GM23338 (cell line): ENCODE measurements around the gene ACOX1. TPM values are rescaled to one million over a fixed set of nuclear protein-coding genes. Genes with fewer than 3 reads are reported as not detected.

ENCODE experiments used
- ATAC-seq: fragments of 200-7000 bp; cut with Tn5 transposase; 3 replicates; pipeline ENCODE4 v1.9.1; 2020
- DNase-seq: peaks from one replicate; pipeline ENCODE4 v3.0.0-alpha.2; 2015; ENCODE audit warnings: low spot score
- H2AFZ ChIP-seq: fragments of 200-600 bp; sonication (generic); 2 replicates; pipeline ENCODE4 v1.8.0; 2016; ENCODE audit warnings: antibody characterized with exemption, mild to moderate bottlenecking, moderate library complexity
- H3F3A ChIP-seq: fragments of 200-600 bp; sonication (generic); replicated peaks from 2 replicates; pipeline ENCODE4 v1.8.0; 2017; ENCODE audit warnings: antibody characterized with exemption, mixed run types, low read depth
- H3K27ac ChIP-seq: fragments of 200-600 bp; sonication (generic); 2 replicates; pipeline ENCODE4 v1.6.1; 2016; ENCODE audit warnings: low read depth
- H3K27me3 ChIP-seq: fragments of 200-600 bp; sonication (generic); 2 replicates; pipeline ENCODE4 v1.8.0; 2016; ENCODE audit warnings: mild to moderate bottlenecking, mixed run types, moderate library complexity; ENCODE audit not compliant: insufficient read depth
- H3K36me3 ChIP-seq: fragments of 200-600 bp; sonication (generic); 2 replicates; pipeline ENCODE4 v1.8.0; 2016; ENCODE audit warnings: mild to moderate bottlenecking; ENCODE audit not compliant: insufficient read depth
- H3K4me1 ChIP-seq: fragments of 200-600 bp; sonication (generic); 2 replicates; pipeline ENCODE4 v1.8.0; 2016; ENCODE audit warnings: mild to moderate bottlenecking, moderate library complexity; ENCODE audit not compliant: insufficient read depth
- H3K4me2 ChIP-seq: fragments of 200-600 bp; sonication (generic); 2 replicates; pipeline ENCODE4 v1.7.1; 2017; ENCODE audit warnings: mixed run types
- H3K4me3 ChIP-seq: fragments of 200-600 bp; sonication (generic); 2 replicates; pipeline ENCODE4 v1.6.1; 2016; ENCODE audit warnings: mixed run types
- H3K79me2 ChIP-seq: fragments of 200-600 bp; sonication (generic); replicated peaks from 2 replicates; pipeline ENCODE4 v1.8.0; 2017; ENCODE audit warnings: mild to moderate bottlenecking; ENCODE audit not compliant: insufficient read depth
- H3K9me2 ChIP-seq: fragments of 200-600 bp; sonication (generic); 2 replicates; pipeline ENCODE4 v1.8.0; 2017; ENCODE audit not compliant: insufficient read depth
- H4K20me1 ChIP-seq: fragments of 200-600 bp; sonication (generic); replicated peaks from 2 replicates; pipeline ENCODE4 v1.8.0; 2017; ENCODE audit warnings: mild to moderate bottlenecking; ENCODE audit not compliant: insufficient read depth
- H3K27ac Mint-ChIP-seq: 2 replicates; pipeline ENCODE4 v1.8.0; 2020; ENCODE audit warnings: inconsistent platforms, mild to moderate bottlenecking, moderate library complexity, mixed read lengths
- H3K27me3 Mint-ChIP-seq: 3 replicates; pipeline ENCODE4 v1.8.0; 2022; ENCODE audit warnings: low read depth, mild to moderate bottlenecking, moderate library complexity, mixed read lengths, inconsistent platforms; ENCODE audit not compliant: insufficient read depth, poor library complexity
- H3K36me3 Mint-ChIP-seq: 3 replicates; pipeline ENCODE4 v1.8.0; 2021; ENCODE audit warnings: low read depth, mild to moderate bottlenecking, inconsistent platforms, moderate library complexity, mixed read lengths
- H3K4me1 Mint-ChIP-seq: 3 replicates; pipeline ENCODE4 v1.8.0; 2020; ENCODE audit warnings: mild to moderate bottlenecking, inconsistent platforms, mixed read lengths
- H3K4me3 Mint-ChIP-seq: 3 replicates; pipeline ENCODE4 v1.8.0; 2021; ENCODE audit warnings: moderate library complexity, mild to moderate bottlenecking, inconsistent platforms, mixed read lengths
- H3K9me3 Mint-ChIP-seq: 3 replicates; pipeline ENCODE4 v1.8.0; 2020; ENCODE audit warnings: moderate library complexity, mild to moderate bottlenecking, inconsistent platforms, mixed read lengths
- CREB1 ChIP-seq: fragments of 250-450 bp; sonication (Bioruptor Pico); IDR thresholded peaks from 2 replicates; pipeline ENCODE4 v1.5.0; 2020; ENCODE audit warnings: low read depth, mild to moderate bottlenecking, moderate library complexity
- ETS1 ChIP-seq: IDR thresholded peaks from 2 replicates; pipeline ENCODE4 v1.6.1; 2016; ENCODE audit warnings: antibody characterized with exemption
- EZH2 ChIP-seq: fragments of 200-600 bp; sonication (generic); IDR thresholded peaks from one replicate; pipeline ENCODE4 v1.8.0; 2017; ENCODE audit warnings: antibody characterized with exemption, mild to moderate bottlenecking, low read depth; ENCODE audit not compliant: unreplicated experiment
- EZH2phosphoT487 ChIP-seq: fragments of 200-600 bp; sonication (generic); IDR thresholded peaks from one replicate; pipeline ENCODE4 v1.8.1; 2018; ENCODE audit warnings: antibody characterized with exemption; ENCODE audit not compliant: unreplicated experiment
- JUNB ChIP-seq: IDR thresholded peaks from one replicate; pipeline ENCODE4 v1.6.1; 2016; ENCODE audit warnings: antibody characterized with exemption; ENCODE audit not compliant: unreplicated experiment
- NANOG ChIP-seq: IDR thresholded peaks from 2 replicates; pipeline ENCODE4 v1.6.1; 2016; ENCODE audit warnings: antibody characterized with exemption, borderline replicate concordance
- REST ChIP-seq: IDR thresholded peaks from one replicate; pipeline ENCODE4 v1.6.1; 2018; ENCODE audit warnings: antibody characterized with exemption; ENCODE audit not compliant: unreplicated experiment
- STAT1 ChIP-seq: IDR thresholded peaks from one replicate; pipeline ENCODE4 v1.6.1; 2016; ENCODE audit warnings: antibody characterized with exemption; ENCODE audit not compliant: unreplicated experiment
- ZNF114 ChIP-seq: fragments of 250-450 bp; sonication (Bioruptor Pico); IDR thresholded peaks from 2 replicates; pipeline ENCODE4 v1.5.0; 2020; ENCODE audit warnings: mild to moderate bottlenecking, moderate library complexity
- ZNF331 ChIP-seq: fragments of 250-450 bp; sonication (Bioruptor Pico); IDR thresholded peaks from 2 replicates; pipeline ENCODE4 v1.5.0; 2020; ENCODE audit warnings: low read depth, mild to moderate bottlenecking, moderate library complexity
- ZNF462 ChIP-seq: fragments of 250-450 bp; sonication (Bioruptor Pico); IDR thresholded peaks from 2 replicates; pipeline ENCODE4 v1.5.0; 2020; ENCODE audit warnings: mild to moderate bottlenecking, moderate library complexity
- polyA plus RNA-seq: library from polyadenylated mRNA; unstranded; fragments of >200 nt; fragmentation: Nextera tagmentation; extraction: Ambion mirVana; gene quantifications from 2 replicates; pipeline ENCODE4 v1.2.1, GENCODE V29; 2016
- total RNA-seq: library from RNA; depleted of rRNA; stranded (reverse); fragments of >200 nt; shearing (Covaris generic); gene quantifications from 2 replicates; pipeline ENCODE4 v1.2.3, GENCODE V29; 2014

ACOX1 gene
- total and polyA plus RNA-seq, 2 experiments from 2014 or later: 12.8 to 32.9 TPM

- Histone ChIP-seq H3K36me3 (peaks cover 41% of the 10 kb centered on the region), H3K9me2 (no peaks in the 10 kb centered on the region), H3K4me2 (no peak overlapping the region), H3K27ac (no peak overlapping the region), H3K27me3 (no peaks in the 10 kb centered on the region), H3K4me1 (peaks cover 10% of the 10 kb centered on the region; the same call in 1 of the 2 replicates), H3F3A (0 out of 2 replicates have a peak, but pooled peaks cover 5% of the 10 kb centered on the region), H4K20me1 (no peaks in the 10 kb centered on the region), H3K79me2 (no peaks in the 10 kb centered on the region), H2AFZ (no peak overlapping the region), H3K4me3 (no peak overlapping the region)
- no peaks in the 10 kb centered on the region; the same call in 2 of the 3 replicates for H3K9me3 Mint-ChIP-seq
- no peaks in the 10 kb centered on the region for H3K27me3 Mint-ChIP-seq
- no peak for DNase-seq
- H3K4me3 Mint-ChIP-seq: no peak overlapping the region
- no peak overlapping the region for H3K27ac Mint-ChIP-seq
- peaks cover 64% of the 10 kb centered on the region for H3K36me3 Mint-ChIP-seq
- peaks cover 8% of the 10 kb centered on the region; the same call in 2 of the 3 replicates for H3K4me1 Mint-ChIP-seq
- no peak for TF ChIP-seq ZNF331 (CRISPR knock-in tag)
- no peak for TF ChIP-seq NANOG
- ATAC-seq: no peak
Measured at GRCh38 chr17:75950421-75950820, 28.5 kb downstream of the ACOX1 start.

GRCh38 chr17:75945211-75945610 is 33.8 kb downstream of the ACOX1 start:
- Histone ChIP-seq H3K4me2 (no peak overlapping the region), H3K27me3 (no peaks in the 10 kb centered on the region), H3K4me1 (peaks cover 17% of the 10 kb centered on the region; the same call in 1 of the 2 replicates), H2AFZ (no peak overlapping the region), H3K4me3 (no peak overlapping the region), H3K9me2 (no peaks in the 10 kb centered on the region), H3F3A (peaks cover 13% of the 10 kb centered on the region; the same call in 1 of the 2 replicates), H4K20me1 (no peaks in the 10 kb centered on the region), H3K36me3 (peaks cover 7% of the 10 kb centered on the region; the same call in 1 of the 2 replicates), H3K27ac (no peak overlapping the region), H3K79me2 (no peaks in the 10 kb centered on the region)
- Mint-ChIP-seq H3K27me3 (peaks cover 3% of the 10 kb centered on the region), H3K36me3 (peaks cover 32% of the 10 kb centered on the region; the same call in 2 of the 3 replicates), H3K4me3 (no peak overlapping the region), H3K4me1 (peaks cover 15% of the 10 kb centered on the region; the same call in 2 of the 3 replicates), H3K27ac (no peak overlapping the region), H3K9me3 (no peaks in the 10 kb centered on the region)
- ATAC-seq: no peak
- no peak for DNase-seq
- TF ChIP-seq ETS1 (no peak), STAT1 (no peak), EZH2phosphoT487 (no peak), NANOG (no peak), REST (no peak), EZH2 (no peak), ZNF462 (no peak), JUNB (no peak), ZNF114 (CRISPR knock-in tag) (no peak), ZNF331 (CRISPR knock-in tag) (no peak), CREB1 (CRISPR knock-in tag) (no peak)
